CD4-positive, alpha-beta T cell treated with Interleukin-4 for 1 hour (primary cell): ENCODE results near the gene CHMP3.
"Not testable (repeated sequence)": the region's sequence is repeated elsewhere in the genome, so short reads cannot be mapped to it uniquely, and the experiment has no call there.

Experiments used
- DNase-seq, 2 donors: peaks; one replicate each; pipeline ENCODE4 v3.0.0-alpha.2; 2020 to 2022

Gene CHMP3

DNA sequence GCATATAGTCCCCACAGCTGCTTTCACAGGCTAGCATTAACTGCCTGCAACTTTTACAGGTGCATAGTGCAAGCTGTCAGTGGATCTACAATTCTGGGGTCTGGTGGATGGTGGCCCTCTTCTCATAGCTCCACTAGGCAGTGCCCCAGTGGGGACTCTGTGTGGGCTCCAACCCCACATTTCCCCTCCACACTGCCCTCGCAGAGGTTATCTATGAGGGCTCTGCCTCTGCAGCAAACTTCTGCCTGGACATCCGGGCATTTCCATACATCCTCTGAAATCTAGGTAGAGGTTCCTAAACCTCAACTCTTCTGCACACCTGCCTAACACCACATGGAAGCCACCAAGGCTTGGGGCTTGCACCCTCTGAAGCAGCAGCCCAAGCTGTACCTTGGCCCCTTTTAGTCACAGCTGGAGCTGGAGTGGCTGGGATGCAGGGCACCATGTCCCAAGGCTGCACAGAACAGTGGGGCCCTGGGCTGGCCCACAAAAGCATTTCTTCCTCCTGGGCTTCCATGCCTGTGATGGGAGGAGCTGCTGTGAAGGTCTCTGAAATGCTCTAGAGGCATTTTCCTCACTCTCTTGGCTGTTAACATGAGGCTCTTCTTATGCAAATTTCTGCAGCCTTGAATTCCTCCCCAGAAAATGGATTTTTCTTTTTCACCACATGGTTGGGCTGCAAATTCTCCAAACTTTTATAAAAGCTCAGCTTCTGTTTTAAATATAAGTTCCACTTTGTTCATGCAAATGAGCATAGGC, 62.7 kb downstream of the CHMP3 start:
- no peak for DNase-seq

DNA sequence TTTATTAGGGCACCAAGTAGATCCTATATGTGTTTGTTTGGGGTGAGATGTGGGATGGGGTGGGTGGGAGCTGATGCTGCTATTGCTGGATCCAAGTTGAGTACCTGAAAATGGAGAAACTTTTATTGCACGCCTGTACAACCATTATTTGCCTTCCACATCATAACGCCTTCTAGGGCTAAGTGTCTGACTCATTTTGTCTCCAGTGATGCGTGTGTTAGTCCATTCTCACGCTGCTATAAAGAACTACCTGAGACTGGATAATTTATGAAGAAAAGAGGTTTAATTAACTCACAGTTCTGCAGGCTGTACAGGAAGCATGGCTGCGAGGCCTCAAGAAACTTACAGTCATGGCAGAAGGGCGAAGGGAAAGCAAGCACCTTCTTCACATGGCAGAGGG, 63.9 kb downstream of the CHMP3 start:
- no peak for DNase-seq

DNA sequence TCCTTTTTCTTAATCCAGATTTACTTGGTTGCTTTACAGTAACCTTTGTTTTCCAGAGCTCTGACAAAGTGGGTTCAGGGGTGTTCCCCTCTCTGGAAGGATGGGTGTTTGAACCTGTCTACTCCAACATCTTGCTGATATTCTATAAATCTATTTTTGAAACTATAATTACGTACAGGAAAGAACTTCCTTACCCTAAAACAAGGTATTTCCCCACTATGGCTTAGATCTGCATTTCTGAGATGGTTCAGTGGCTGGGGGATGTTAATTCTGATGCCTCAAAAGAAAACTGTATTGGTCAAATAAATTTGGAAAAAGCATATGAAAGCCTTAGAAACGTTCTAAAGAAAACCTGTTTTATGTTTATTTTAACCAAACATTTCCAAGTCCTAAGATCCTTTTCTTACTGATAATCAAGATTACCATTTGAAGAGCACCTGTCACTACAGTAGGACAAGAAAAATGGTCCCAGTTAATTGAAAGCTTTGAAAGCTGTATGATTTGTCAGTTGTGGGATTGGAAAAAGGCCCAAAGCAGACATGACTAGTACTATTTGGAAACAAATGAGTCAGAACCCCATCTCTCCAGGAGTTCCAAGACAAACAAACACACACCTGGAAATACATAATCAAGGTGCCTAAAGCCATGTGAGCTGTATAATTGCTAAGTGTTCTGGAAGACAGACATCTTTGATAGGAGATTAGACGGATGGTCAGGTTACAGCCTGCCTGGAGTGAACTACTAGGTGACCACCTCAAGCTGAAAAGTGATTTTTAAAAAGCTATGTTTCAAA, 64.6 kb downstream of the CHMP3 start:
- DNase-seq, result no peak

DNA sequence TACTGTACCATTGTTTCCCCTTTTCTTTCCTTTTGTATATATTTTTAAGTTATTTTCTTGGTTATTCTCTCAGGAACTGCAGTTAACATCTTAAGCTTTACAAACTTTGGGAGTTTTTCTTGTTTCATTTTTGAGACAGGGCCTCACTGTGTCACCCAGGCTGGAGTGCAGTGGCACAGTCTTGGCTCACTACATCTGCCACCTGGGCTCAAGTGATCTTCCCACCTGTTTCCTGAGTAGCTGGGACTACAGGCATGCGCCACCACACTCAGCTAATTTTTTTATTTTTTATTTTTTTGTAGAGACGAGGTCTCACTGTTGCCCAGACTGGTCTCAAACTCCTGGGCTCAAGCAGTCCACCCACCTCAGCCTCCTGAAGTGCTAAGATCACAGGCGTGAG, 66.9 kb downstream of the CHMP3 start:
- DNase-seq, result not testable (repeated sequence)

DNA sequence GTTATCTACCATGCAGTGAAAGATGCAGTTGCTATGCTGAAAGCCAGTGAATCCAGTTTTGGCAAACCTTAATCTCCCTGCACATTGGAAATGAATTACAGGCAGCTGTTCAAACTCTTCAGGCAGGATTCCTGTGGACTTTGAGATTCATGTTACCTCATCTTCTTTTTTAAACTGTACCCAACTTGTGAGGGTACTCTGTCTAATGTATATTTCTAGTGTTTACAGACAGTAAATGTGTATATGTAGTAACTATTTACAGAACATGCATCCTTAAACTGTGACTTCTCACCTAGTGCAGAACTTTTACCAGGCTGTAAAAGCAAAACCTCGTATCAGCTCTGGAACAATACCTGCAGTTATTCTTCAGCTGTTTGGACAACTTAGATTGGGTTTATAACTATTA, 71.2 kb downstream of the CHMP3 start:
- no peak for DNase-seq

- DNase-seq, result no peak
Observed at GRCh38 chr2:86491088-86491487, 72.2 kb downstream of the CHMP3 start.

- no peak for DNase-seq
Observed at GRCh38 chr2:86490245-86490644, 73.0 kb downstream of the CHMP3 start.

GRCh38 chr2:86489542-86489941, 73.7 kb downstream of the CHMP3 start:
- DNase-seq, result no peak

GRCh38 chr2:86488561-86489250, 74.5 kb downstream of the CHMP3 start:
- DNase-seq, result no peak

- DNase-seq, result peak in 1 of 2 donors; percentile 6
Observed at GRCh38 chr2:86487062-86487461, 76.2 kb downstream of the CHMP3 start.

- DNase-seq, result no peak
Observed at GRCh38 chr2:86485802-86486201, 77.4 kb downstream of the CHMP3 start.

DNA sequence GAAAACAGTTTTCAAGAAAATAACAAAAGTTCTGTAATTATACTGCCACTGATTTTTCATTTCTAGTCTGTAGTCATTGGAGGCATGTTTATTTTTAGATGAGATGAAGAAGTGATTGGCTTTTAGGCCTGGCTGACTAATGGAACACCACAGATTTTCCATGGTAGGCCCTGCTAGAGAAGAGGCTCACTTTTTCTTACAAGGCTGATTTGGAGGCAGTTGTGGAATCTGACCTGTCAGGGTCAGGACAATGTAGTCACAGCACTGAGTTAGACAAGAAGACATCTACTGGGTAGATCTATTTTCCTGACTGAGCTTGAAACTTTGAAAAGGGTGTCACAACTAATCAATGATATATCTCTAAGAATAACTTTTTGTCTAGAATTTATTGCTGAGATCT, 78.1 kb downstream of the CHMP3 start:
- no peak for DNase-seq

DNA sequence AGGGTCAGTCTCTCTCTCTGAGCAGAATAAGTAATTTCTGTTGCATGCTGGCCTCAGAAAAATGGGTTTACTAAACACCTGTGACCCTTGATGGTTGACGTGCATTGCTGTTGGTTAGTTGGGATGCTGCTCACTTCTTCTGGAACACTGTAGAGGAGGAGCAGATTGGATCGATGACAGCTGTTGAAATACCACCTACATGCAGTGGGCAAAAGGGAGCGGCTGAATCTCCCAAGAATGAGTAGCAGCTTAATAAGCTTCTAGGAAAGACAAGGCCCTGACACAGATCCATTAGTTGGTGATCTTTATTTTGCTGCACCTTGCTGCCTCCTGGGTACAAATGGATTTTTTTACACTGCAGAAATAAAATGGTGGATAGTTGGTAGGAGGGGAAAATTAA, 78.9 kb downstream of the CHMP3 start:
- no peak for DNase-seq

GRCh38 chr2:86482034-86482433, 81.2 kb downstream of the CHMP3 start:
- no peak for DNase-seq

DNA sequence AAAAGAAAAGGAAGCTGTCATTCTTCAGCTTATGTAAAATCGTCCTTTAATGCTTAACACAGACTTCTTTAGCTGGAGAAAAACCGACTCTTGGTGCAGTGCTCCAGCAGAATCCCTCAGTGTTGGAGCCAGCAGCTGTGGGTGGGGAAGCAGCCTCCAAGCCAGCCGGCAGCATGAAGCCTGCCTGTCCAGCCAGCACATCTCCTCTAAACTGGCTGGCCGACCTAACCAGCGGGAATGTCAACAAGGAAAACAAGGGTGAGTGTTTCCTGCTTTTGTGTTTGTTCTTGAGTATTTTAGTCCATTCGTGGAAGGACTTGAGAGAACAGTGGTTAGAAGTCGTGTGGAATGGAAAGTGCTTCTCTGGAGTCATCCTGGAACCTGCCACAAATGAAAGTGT, 83.1 kb downstream of the CHMP3 start:
- DNase-seq, result no peak

DNA sequence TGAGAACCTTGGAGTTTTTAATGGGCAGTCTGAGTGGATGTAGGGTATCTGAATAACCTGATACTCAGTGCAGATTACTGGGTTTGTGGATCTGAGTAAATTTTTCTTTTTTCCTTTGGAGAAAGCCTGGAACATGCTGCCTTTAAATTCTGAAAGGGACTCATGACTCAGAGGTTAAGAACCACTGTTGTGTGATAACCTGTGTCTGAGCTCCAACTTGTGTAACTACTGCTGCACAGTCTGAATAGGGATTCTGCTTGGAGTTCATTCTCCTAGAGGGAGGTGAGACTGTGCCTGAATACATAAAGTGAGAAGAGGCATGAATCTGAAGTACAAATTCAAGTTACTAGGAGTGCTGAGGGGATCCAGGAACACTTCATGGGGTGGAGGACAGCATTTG, 85.9 kb downstream of the CHMP3 start:
- DNase-seq, result no peak

GRCh38 chr2:86476918-86477317, 86.3 kb downstream of the CHMP3 start:
- no peak for DNase-seq

- no peak for DNase-seq
Observed at GRCh38 chr2:86476092-86476491, 87.2 kb downstream of the CHMP3 start.

DNA sequence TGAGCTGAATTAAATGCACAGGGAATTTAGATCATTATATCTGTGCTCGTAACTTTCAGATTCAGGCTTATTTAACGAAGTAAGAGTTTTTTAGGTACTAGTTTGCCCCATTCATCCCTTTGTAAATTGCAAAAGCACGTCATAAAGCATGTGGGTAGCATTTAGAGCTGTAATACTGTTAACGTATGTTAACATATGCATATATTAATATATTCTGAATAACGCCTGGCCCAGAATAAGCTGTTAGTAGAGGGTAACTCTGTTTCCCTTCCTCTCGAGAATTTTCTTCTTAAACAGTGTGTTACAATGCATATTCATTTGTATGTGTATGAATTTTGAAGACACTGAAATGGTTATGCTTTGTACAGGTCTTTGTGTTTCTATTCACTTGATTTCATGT, 91.6 kb downstream of the CHMP3 start:
- no peak for DNase-seq

DNA sequence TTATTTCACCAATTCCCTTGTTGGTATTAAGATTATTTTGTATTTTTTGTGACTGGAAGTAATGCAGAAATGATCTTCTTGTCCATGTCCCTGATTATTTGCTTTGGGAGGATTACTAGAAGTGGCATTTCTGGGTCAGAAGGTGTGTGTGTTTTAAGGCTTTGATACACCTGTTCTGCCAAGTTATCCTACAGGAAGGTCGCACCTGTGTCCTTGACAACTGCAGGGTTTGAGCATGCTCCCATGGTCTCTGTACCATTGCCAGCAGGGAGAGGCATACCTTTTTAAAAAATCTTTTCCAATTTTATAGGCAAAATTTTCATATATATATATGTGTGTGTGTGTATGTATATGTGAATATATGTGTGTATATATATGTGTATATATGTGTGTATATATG, 92.4 kb downstream of the CHMP3 start:
- DNase-seq, result no peak

DNA sequence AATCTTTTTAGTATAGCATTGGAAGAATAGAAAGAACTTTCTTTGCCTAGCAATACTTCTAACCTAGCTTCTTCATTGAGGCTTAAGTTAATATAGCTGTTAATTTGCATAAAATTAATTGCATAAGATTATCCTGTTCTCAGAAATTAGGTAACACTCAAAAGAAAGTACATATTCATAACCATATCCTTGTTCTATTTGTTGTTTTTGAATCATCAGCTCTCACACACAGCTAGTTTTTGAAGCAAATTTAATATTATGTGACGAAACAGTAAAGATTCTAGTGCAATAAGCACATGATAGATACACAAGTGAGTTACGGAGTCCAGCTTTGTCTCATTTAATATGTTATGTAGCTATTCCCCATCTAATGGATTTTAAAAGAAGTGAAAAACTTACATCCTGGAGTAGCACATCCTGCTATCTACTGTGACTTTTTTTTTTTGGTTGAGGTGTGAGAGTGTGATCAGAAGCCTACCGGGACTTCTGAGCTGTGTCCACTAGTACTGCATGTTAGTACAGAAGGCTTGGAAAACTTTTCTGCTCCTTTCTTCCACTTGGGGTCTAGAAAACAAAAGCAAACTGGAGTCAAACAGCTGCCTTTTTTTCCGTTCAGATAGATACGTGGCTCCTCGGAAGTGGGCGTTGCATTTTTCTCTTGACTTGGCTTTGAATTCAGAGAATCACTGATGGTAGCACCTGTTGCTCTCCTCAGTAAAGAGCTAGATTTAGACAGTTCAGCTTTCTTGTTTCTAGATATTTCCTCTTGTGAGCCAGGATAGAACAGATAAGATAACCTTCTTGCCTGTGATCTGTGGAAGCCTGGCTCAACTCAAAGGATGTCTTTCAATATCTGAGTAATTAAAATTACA, 94.8 kb downstream of the CHMP3 start:
- DNase-seq, result peak; percentile 12 to 35

DNA sequence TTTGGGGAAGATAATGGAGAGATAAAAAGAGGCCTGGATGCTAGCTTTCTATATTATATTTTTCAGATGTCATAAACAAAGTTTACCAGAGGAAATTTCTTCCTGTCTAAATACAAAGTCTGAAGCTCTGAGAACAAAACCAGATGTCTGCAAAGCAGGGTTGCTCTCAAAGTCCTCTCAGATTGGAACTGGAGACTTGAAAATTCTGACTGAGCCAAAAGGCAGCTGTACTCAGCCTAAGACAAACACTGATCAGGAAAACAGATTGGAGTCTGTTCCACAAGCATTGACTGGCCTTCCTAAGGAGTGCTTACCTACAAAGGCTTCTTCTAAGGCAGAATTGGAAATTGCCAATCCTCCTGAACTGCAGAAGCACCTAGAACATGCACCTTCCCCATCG, 96.9 kb downstream of the CHMP3 start:
- no peak for DNase-seq

DNA sequence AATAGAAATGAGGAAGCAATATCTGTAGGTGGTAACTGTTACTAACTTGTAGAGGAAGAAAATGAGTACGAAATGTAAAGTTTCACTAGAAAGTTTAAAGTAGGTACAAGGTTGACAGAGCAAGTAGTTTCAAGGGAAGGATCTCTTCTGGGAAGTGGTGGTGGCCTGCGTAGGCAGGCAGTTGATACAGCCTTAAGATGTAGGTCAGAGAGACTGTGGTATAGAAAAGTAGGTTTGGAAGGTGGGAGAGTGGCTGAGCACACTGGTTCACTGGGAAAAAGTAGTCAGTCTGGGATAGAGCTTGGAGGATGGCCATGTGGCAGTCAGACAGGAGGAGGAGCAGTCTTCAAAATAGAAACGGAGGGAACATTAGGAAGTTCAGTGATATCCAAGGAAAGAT, 98.6 kb downstream of the CHMP3 start:
- no peak for DNase-seq
